Cardiac muscle cell (in vitro differentiated cells and primary cell): ENCODE results near the gene BIRC3. TPM values are rescaled to one million over a fixed set of nuclear protein-coding genes. Genes with fewer than 3 reads are reported as not detected.

Experiments used
- DNase-seq, 2 donors: peaks; one replicate each; pipeline versions ENCODE4 v3.0.0 to v3.0.0-alpha.2; 2010 to 2017; ENCODE audit warnings: low read depth in 1 of 2, low spot score in 1 of 2
- H3K27ac ChIP-seq: fragments of 200-600 bp; sonication (generic); 2 replicates; pipeline ENCODE4 v1.5.1; 2016
- H3K27me3 ChIP-seq: fragments of 200-600 bp; sonication (generic); 2 replicates; pipeline ENCODE4 v1.6.0; 2016; ENCODE audit warnings: control low read depth
- H3K36me3 ChIP-seq: fragments of 200-600 bp; sonication (generic); 2 replicates; pipeline ENCODE4 v1.5.1; 2016; ENCODE audit warnings: control low read depth
- H3K4me1 ChIP-seq: fragments of 200-600 bp; sonication (generic); 2 replicates; pipeline ENCODE4 v1.8.1; 2017; ENCODE audit warnings: low read depth, mild to moderate bottlenecking, mixed run types
- H3K4me3 ChIP-seq: fragments of 200-600 bp; sonication (generic); 2 replicates; pipeline ENCODE4 v1.5.1; 2016; ENCODE audit warnings: mild to moderate bottlenecking
- H3K9me3 ChIP-seq: fragments of 200-600 bp; sonication (generic); 2 replicates; pipeline ENCODE4 v1.5.1; 2017; ENCODE audit warnings: low read depth, mild to moderate bottlenecking, control low read depth
- CTCF ChIP-seq: IDR thresholded peaks from 2 replicates; pipeline ENCODE4 v1.5.1; 2012; ENCODE audit warnings: low read depth, mild to moderate bottlenecking, low read length
- polyA plus RNA-seq: library from polyadenylated mRNA; unstranded; fragments of >200 nt; fragmentation: Nextera tagmentation; extraction: Ambion mirVana; gene quantifications from 2 replicates; pipeline ENCODE4 v1.2.1, GENCODE V29; 2016
- total RNA-seq: library from RNA; depleted of rRNA; stranded (reverse); fragments of >200 nt; gene quantifications from 2 replicates; pipeline ENCODE4 v1.2.3, GENCODE V29; 2016

Gene BIRC3
- total and polyA plus RNA-seq, 2 experiments from 2014 or later = 0.06 TPM; not detected in 1

- H3K9me3 ChIP-seq = no peaks in the 10 kb centered on the region
- no peak overlapping the region for H3K27ac ChIP-seq
- no peak for DNase-seq
- no peak overlapping the region for H3K4me3 ChIP-seq
- H3K4me1 ChIP-seq = no peaks in the 10 kb centered on the region
- no peak for TF ChIP-seq CTCF
- H3K36me3 ChIP-seq = no peaks in the 10 kb centered on the region
- peaks cover 20% of the 10 kb centered on the region for H3K27me3 ChIP-seq
Measured at GRCh38 chr11:102319544-102319943, 2.3 kb downstream of the BIRC3 start.

DNA sequence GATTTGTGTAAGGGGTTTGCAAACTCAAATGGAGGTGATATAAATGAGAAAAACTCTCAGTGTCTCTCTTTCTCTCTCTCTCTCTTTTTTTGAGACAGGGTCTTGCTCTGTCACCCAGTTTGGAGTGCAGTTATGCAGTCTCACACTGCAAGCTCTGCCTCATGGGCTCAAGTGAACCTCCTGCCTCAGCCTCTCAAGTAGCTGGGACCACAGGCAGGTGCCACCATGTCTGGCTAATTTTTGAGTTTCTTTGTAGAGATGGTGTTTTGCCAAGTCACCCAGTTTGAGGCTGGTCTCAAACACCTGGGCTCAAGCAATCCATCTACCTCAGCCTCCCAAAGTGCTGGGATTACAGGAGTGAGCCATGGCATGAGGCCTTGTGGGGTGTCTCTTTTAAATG lies 2.9 kb downstream of the BIRC3 start:
- H3K9me3 ChIP-seq = no peaks in the 10 kb centered on the region

GRCh38 chr11:102320679-102321078 lies 3.4 kb downstream of the BIRC3 start:
- TF ChIP-seq CTCF = no peak
- peaks cover 20% of the 10 kb centered on the region for H3K27me3 ChIP-seq
- no peak overlapping the region for H3K4me3 ChIP-seq

More for the DNA sequence above, 2.9 kb downstream of the BIRC3 start:
- H3K27ac ChIP-seq = no peak overlapping the region
- no peaks in the 10 kb centered on the region for H3K36me3 ChIP-seq
- H3K4me3 ChIP-seq = no peak overlapping the region
- no peaks in the 10 kb centered on the region for H3K4me1 ChIP-seq
- H3K27me3 ChIP-seq = peaks cover 20% of the 10 kb centered on the region
- no peak for DNase-seq
- TF ChIP-seq CTCF = no peak

DNA sequence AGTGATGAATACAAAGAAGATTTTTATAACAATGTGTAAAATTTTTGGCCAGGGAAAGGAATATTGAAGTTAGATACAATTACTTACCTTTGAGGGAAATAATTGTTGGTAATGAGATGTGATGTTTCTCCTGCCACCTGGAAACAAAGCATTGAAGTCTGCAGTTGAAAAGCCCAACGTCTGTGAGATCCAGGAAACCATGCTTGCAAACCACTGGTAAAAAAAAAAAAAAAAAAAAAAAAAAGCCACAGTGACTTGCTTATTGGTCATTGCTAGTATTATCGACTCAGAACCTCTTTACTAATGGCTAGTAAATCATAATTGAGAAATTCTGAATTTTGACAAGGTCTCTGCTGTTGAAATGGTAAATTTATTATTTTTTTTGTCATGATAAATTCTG lies 5.3 kb downstream of the BIRC3 start:
- no peak for DNase-seq
- Histone ChIP-seq H3K27ac (no peak overlapping the region), H3K27me3 (peaks cover 19% of the 10 kb centered on the region), H3K9me3 (no peaks in the 10 kb centered on the region), H3K36me3 (no peaks in the 10 kb centered on the region), H3K4me3 (no peak overlapping the region), H3K4me1 (no peaks in the 10 kb centered on the region)
- no peak for TF ChIP-seq CTCF

More at GRCh38 chr11:102320679-102321078, 3.4 kb downstream of the BIRC3 start:
- H3K9me3 ChIP-seq = no peaks in the 10 kb centered on the region
- H3K36me3 ChIP-seq = no peaks in the 10 kb centered on the region
- no peaks in the 10 kb centered on the region for H3K4me1 ChIP-seq
- no peak for DNase-seq
- H3K27ac ChIP-seq = no peak overlapping the region

DNA sequence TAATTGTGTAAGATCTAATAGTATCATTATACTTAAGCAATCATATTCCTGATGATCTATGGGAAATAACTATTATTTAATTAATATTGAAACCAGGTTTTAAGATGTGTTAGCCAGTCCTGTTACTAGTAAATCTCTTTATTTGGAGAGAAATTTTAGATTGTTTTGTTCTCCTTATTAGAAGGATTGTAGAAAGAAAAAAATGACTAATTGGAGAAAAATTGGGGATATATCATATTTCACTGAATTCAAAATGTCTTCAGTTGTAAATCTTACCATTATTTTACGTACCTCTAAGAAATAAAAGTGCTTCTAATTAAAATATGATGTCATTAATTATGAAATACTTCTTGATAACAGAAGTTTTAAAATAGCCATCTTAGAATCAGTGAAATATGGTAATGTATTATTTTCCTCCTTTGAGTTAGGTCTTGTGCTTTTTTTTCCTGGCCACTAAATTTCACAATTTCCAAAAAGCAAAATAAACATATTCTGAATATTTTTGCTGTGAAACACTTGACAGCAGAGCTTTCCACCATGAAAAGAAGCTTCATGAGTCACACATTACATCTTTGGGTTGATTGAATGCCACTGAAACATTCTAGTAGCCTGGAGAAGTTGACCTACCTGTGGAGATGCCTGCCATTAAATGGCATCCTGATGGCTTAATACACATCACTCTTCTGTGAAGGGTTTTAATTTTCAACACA lies 6.4 kb downstream of the BIRC3 start:
- Histone ChIP-seq H3K27ac (no peak overlapping the region), H3K9me3 (no peaks in the 10 kb centered on the region), H3K4me1 (no peaks in the 10 kb centered on the region), H3K36me3 (no peaks in the 10 kb centered on the region), H3K4me3 (no peak overlapping the region), H3K27me3 (peaks cover 8% of the 10 kb centered on the region)
- peak in 1 of 2 donors; percentile 52 for DNase-seq
- TF ChIP-seq CTCF = no peak
